Loucy (cell line): ENCODE results near the gene ANKRD18B.
"Not testable (repeated sequence)": the region's sequence is repeated elsewhere in the genome, so short reads cannot be mapped to it uniquely, and the experiment has no call there.

Source experiments
- H2AFZ ChIP-seq: fragments of 200-600 bp; sonication (generic); 2 replicates; pipeline ENCODE4 v1.6.0; 2016; ENCODE audit warnings: antibody characterized with exemption, mild to moderate bottlenecking, low read length, moderate library complexity
- H3F3A ChIP-seq: fragments of 200-600 bp; 2 replicates; pipeline ENCODE4 v1.6.0; 2016; ENCODE audit warnings: antibody characterized with exemption, low read depth, mild to moderate bottlenecking
- H3K27me3 ChIP-seq: fragments of 200-600 bp; sonication (generic); 2 replicates; pipeline ENCODE4 v1.6.1; 2014; ENCODE audit warnings: low read length, mild to moderate bottlenecking; ENCODE audit not compliant: insufficient read depth, poor library complexity, severe bottlenecking
- H3K36me3 ChIP-seq: fragments of 200-600 bp; sonication (generic); 2 replicates; pipeline ENCODE4 v1.6.1; 2016; ENCODE audit warnings: low read length; ENCODE audit not compliant: insufficient read depth
- H3K4me1 ChIP-seq: fragments of 200-600 bp; sonication (generic); 2 replicates; pipeline ENCODE4 v1.5.1; 2014; ENCODE audit warnings: low read length, mild to moderate bottlenecking; ENCODE audit not compliant: insufficient read depth, poor library complexity, severe bottlenecking
- H3K4me2 ChIP-seq: fragments of 200-600 bp; sonication (generic); 2 replicates; pipeline ENCODE4 v1.6.0; 2014; ENCODE audit warnings: antibody characterized with exemption, low read length, low read depth, mild to moderate bottlenecking; ENCODE audit not compliant: poor library complexity, severe bottlenecking
- H3K4me3 ChIP-seq: fragments of 200-600 bp; sonication (generic); 2 replicates; pipeline ENCODE4 v1.5.1; 2014; ENCODE audit warnings: low read length, mild to moderate bottlenecking, mixed read lengths; ENCODE audit not compliant: poor library complexity, severe bottlenecking
- H3K79me2 ChIP-seq: fragments of 200-600 bp; sonication (generic); 2 replicates; pipeline ENCODE4 v1.6.1; 2014; ENCODE audit warnings: low read length; ENCODE audit not compliant: insufficient read depth
- H3K9ac ChIP-seq: fragments of 200-600 bp; sonication (generic); 2 replicates; pipeline ENCODE4 v1.6.0; 2014; ENCODE audit warnings: mild to moderate bottlenecking, low read depth, low read length, moderate library complexity; ENCODE audit not compliant: poor library complexity, severe bottlenecking
- H3K9me2 ChIP-seq: fragments of 200-600 bp; sonication (generic); replicated peaks from 2 replicates; pipeline ENCODE4 v1.6.1; 2016; ENCODE audit warnings: low read depth, low read length, mixed read lengths
- H3K9me3 ChIP-seq: fragments of 200-600 bp; sonication (generic); 2 replicates; pipeline ENCODE4 v1.6.1; 2014; ENCODE audit warnings: mild to moderate bottlenecking, antibody characterized with exemption, low read length, low read depth; ENCODE audit not compliant: insufficient read depth
- H4K20me1 ChIP-seq: fragments of 200-600 bp; sonication (generic); 2 replicates; pipeline ENCODE4 v1.6.0; 2014; ENCODE audit warnings: antibody characterized with exemption, low read length, mild to moderate bottlenecking; ENCODE audit not compliant: insufficient read depth, poor library complexity, severe bottlenecking
- CTCF ChIP-seq: fragments of 200-600 bp; sonication (generic); conservative IDR thresholded peaks from 2 replicates; pipeline ENCODE4 v1.5.1; 2014; ENCODE audit warnings: mild to moderate bottlenecking, antibody characterized with exemption, low read length
- EZH2phosphoT487 ChIP-seq: fragments of 200-600 bp; IDR thresholded peaks from 2 replicates; pipeline ENCODE4 v1.6.1; 2018; ENCODE audit warnings: antibody characterized with exemption, mild to moderate bottlenecking, moderate library complexity, borderline replicate concordance

Gene ANKRD18B

GRCh38 chr9:33498387-33498786, 25.7 kb upstream of the ANKRD18B start:
- TF ChIP-seq CTCF = peak; percentile 52
- no peak for TF ChIP-seq EZH2phosphoT487
- H2AFZ ChIP-seq = no peak overlapping the region
- no peaks in the 10 kb centered on the region for H3K36me3 ChIP-seq
- no peaks in the 10 kb centered on the region for H3K79me2 ChIP-seq
- H3K9ac ChIP-seq = no peak overlapping the region
- no peak overlapping the region for H3K4me3 ChIP-seq
- no peaks in the 10 kb centered on the region for H3K4me1 ChIP-seq
- no peaks in the 10 kb centered on the region for H3K27me3 ChIP-seq
- no peaks in the 10 kb centered on the region for H3K9me3 ChIP-seq
- no peak overlapping the region for H3K4me2 ChIP-seq
- H4K20me1 ChIP-seq = no peaks in the 10 kb centered on the region
- H3F3A ChIP-seq = no peaks in the 10 kb centered on the region
- H3K9me2 ChIP-seq = no peaks in the 10 kb centered on the region

- Histone ChIP-seq H3K36me3 (no peaks in the 10 kb centered on the region), H3K27me3 (no peaks in the 10 kb centered on the region), H3K4me2 (peak overlapping the region; percentile 50), H3K4me3 (no peak overlapping the region), H4K20me1 (no peaks in the 10 kb centered on the region), H3F3A (no peaks in the 10 kb centered on the region), H3K4me1 (peaks cover 9% of the 10 kb centered on the region), H3K9ac (peak overlapping the region; percentile 18), H3K79me2 (no peaks in the 10 kb centered on the region), H3K9me3 (no peaks in the 10 kb centered on the region), H2AFZ (no peak overlapping the region), H3K9me2 (no peaks in the 10 kb centered on the region; the same call in 1 of the 2 replicates)
- TF ChIP-seq EZH2phosphoT487 = no peak
- no peak for TF ChIP-seq CTCF
Observed at GRCh38 chr9:33506626-33507370, 17.3 kb upstream of the ANKRD18B start.

DNA sequence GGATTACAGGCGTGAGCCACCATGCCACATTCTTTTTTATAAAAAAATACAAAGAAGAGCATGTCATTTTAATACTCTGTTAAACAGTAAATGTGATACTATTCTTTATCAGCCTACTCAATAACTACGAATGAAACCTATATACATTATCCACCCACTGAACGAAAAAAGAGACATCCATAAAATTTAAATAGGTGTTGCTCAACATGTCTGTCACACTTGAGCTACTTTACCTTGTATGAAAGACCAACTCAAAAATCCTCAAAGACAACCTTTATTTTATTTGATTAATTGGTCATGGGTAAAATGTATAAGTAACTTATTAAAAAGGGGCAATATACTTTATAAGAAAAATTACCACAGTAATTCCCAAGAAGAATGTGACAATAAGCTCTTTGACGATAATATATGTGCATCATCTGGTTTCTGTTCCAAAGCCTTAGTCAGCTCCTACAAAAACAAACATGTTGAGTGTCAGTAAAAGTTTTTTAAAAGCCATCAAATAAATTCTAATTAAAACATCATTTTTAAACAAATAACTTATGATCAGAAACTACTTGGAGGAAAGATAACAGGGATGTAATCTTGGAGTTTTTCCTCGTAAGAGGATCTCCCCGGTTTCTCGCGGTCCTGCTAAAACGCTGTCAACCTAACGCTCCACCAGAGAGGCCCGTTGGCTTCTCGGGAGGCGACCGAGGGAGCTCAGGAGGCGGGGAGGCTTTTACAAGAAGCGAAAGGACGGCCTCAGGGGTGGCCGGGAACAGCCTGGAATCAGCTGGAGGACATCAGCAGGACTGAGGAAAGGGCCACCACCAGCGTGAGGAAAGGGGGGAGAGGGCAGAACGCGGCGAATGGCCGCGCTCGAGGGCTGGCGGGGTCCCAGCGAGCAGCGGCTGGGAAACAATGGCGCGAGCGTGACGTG, 13.5 kb upstream of the ANKRD18B start:
- Histone ChIP-seq H3K79me2 (no peaks in the 10 kb centered on the region), H3K9me2 (no peaks in the 10 kb centered on the region; the same call in 1 of the 2 replicates), H3F3A (no peaks in the 10 kb centered on the region), H3K4me3 (peak overlapping the region; percentile 78), H3K4me2 (peak overlapping the region; percentile 74), H3K4me1 (peaks cover 9% of the 10 kb centered on the region), H2AFZ (peak overlapping the region; percentile 86), H4K20me1 (no peaks in the 10 kb centered on the region), H3K36me3 (no peaks in the 10 kb centered on the region), H3K27me3 (no peaks in the 10 kb centered on the region), H3K9ac (peak overlapping the region; percentile 82), H3K9me3 (no peaks in the 10 kb centered on the region)
- no peak for TF ChIP-seq EZH2phosphoT487
- no peak for TF ChIP-seq CTCF

- H3K9me3 ChIP-seq, H3K27me3 ChIP-seq, H3K36me3 ChIP-seq, H3K79me2 ChIP-seq, H4K20me1 ChIP-seq, H3K9me2 ChIP-seq, H3K4me1 ChIP-seq, H3F3A ChIP-seq: not testable (repeated sequence)
- H2AFZ ChIP-seq = peak overlapping the region; percentile 86
- peak overlapping the region; percentile 74 for H3K4me2 ChIP-seq
- peak overlapping the region; percentile 82 for H3K9ac ChIP-seq
- H3K4me3 ChIP-seq = peak overlapping the region; percentile 78
Observed at GRCh38 chr9:33511184-33511517, 12.9 kb upstream of the ANKRD18B start.

GRCh38 chr9:33512535-33512934, 11.5 kb upstream of the ANKRD18B start:
- H2AFZ ChIP-seq, H3K27me3 ChIP-seq: not testable (repeated sequence)

More at GRCh38 chr9:33512535-33512934, 11.5 kb upstream of the ANKRD18B start:
- not testable (repeated sequence) for H3K9ac ChIP-seq, H3F3A ChIP-seq, H4K20me1 ChIP-seq, H3K4me1 ChIP-seq, H3K36me3 ChIP-seq, H3K4me2 ChIP-seq, H3K4me3 ChIP-seq, H3K79me2 ChIP-seq, H3K9me2 ChIP-seq, H3K9me3 ChIP-seq
